Vagina (tissue), 2 donors: ENCODE data around the gene PARD6G.

Experiments used
- CTCF ChIP-seq, 3 experiments: fragments of 450-650 bp in 2 of 3; fragments of 200-600 bp in 1 of 3; sonication (generic) in 1 of 3; IDR thresholded peaks; one replicate each; pipeline ENCODE4 v1.5.1; 2017 to 2019; ENCODE audit warnings: antibody characterized with exemption in 3 of 3, mild to moderate bottlenecking in 2 of 3, moderate library complexity in 2 of 3
- POLR2A ChIP-seq, 2 donors: fragments of 450-650 bp; IDR thresholded peaks; one replicate each; pipeline ENCODE4 v1.6.1; 2017; ENCODE audit warnings: antibody characterized with exemption in 2 of 2, mild to moderate bottlenecking in 2 of 2, moderate library complexity in 2 of 2

- TF ChIP-seq CTCF (IDR thresholded peaks at IDR 0.05) (no peak), POLR2A (IDR thresholded peaks at IDR 0.05) (no peak)
These were observed 109.3 kb downstream of the PARD6G start for GRCh38 chr18:80137976-80138375.
